GM12864 (cell line): ENCODE results near the gene LRRC63.

Experiments
- DNase-seq: peaks from one replicate; pipeline ENCODE4 v3.0.0-alpha.2; 2011; ENCODE audit warnings: low read depth
- H3K4me3 ChIP-seq: 2 replicates; pipeline ENCODE4 v1.5.1; 2011; ENCODE audit warnings: mild to moderate bottlenecking, low read depth, low read length, control low read depth
- TF ChIP-seq, protein P1 (sequence below): IDR thresholded peaks from 2 replicates; pipeline ENCODE4 v1.5.1; 2011; ENCODE audit warnings: low read depth, mild to moderate bottlenecking, moderate library complexity, low read length, control low read depth, inconsistent platforms; ENCODE audit errors: missing control alignments

The LRRC63 gene

DNA sequence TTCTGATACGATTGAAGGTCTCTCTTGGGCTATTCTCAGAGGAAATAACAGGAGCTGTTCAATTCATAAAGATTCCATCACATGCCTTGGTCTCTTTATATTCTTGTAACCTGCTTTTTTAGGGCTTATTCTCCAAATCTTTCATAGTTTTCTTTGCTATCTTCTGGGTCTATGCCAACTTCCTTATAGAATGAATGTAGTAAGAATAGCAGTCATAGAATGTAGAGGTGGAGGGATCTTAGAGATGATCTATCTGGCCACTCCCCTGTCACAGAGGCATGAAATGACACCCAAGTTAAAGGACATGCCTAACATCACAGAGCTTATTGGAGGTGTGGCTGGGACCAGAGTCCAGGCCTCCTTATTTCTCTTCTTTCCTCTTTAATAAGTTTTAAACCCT lies 42.9 kb upstream of the LRRC63 start:
- H3K4me3 ChIP-seq, result peak overlapping the region; percentile 53; the same call in 1 of the 2 replicates
- DNase-seq, result no peak
- TF ChIP-seq, protein P1, sequence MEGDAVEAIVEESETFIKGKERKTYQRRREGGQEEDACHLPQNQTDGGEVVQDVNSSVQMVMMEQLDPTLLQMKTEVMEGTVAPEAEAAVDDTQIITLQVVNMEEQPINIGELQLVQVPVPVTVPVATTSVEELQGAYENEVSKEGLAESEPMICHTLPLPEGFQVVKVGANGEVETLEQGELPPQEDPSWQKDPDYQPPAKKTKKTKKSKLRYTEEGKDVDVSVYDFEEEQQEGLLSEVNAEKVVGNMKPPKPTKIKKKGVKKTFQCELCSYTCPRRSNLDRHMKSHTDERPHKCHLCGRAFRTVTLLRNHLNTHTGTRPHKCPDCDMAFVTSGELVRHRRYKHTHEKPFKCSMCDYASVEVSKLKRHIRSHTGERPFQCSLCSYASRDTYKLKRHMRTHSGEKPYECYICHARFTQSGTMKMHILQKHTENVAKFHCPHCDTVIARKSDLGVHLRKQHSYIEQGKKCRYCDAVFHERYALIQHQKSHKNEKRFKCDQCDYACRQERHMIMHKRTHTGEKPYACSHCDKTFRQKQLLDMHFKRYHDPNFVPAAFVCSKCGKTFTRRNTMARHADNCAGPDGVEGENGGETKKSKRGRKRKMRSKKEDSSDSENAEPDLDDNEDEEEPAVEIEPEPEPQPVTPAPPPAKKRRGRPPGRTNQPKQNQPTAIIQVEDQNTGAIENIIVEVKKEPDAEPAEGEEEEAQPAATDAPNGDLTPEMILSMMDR, result no peak

DNA sequence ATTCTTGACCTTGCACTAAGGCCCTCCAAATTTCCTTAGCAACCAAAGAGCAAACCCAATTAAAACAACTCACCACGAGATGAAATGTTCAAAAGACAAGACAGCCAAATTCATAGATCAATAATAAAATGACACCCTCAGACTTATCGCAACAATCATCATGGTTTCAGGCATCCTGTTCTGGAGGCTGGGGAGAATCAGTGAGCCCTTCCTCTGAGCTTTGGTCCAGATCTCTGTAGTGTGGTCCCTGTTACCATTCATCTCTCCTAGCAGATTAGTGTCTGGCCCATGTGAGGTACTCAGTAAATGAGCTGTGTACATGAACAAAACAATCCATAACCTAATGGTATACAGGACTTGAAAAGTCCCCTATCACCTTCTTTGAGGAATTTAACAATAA lies 42.0 kb upstream of the LRRC63 start:
- TF ChIP-seq, protein P1, result no peak
- no peak for DNase-seq
- H3K4me3 ChIP-seq, result peak overlapping the region; percentile 8; the same call in 1 of the 2 replicates

DNA sequence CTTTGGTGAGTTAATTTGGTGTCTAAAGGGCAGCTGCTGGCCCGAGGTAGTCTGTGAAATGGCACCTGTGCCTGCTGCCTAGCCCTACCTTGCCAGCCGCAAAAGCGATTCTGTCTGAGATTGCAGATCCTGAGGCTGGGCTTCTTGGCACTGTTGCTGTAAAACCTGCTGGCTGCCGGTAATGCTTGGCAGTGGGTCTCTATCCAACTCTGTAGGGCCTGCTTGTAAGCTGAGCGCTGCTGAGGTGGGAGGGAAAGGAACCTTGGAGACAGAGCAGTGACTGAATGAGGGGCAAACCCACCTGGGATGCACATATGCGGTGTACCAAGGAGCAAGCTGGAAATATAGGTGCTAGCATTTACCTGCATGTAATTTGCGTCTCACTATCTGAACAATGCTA lies 41.5 kb upstream of the LRRC63 start:
- H3K4me3 ChIP-seq, result peak overlapping the region; percentile 15; the same call in 1 of the 2 replicates
- TF ChIP-seq, protein P1, result no peak
- no peak for DNase-seq

DNA sequence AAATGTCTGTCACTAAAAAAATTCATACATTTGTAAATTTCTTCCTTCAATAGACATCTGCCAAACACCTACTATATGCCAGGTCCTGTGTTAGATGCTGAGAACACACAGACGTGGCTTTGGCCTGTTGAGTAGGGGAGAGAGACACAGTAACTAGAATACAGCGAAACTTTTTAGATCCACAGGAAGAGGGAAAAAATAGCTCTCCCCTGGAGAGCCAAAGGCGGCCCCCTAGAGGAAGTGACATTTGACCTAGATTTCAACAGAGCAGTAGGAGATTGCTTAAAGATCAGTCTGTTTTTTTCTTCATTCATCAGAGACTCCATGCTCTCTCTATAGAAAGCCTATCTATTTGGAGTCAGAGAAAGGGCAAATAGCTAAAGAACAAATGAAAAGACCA lies 41.0 kb upstream of the LRRC63 start:
- no peak for DNase-seq
- peak overlapping the region; percentile 26; the same call in 1 of the 2 replicates for H3K4me3 ChIP-seq
- TF ChIP-seq, protein P1, result no peak

DNA sequence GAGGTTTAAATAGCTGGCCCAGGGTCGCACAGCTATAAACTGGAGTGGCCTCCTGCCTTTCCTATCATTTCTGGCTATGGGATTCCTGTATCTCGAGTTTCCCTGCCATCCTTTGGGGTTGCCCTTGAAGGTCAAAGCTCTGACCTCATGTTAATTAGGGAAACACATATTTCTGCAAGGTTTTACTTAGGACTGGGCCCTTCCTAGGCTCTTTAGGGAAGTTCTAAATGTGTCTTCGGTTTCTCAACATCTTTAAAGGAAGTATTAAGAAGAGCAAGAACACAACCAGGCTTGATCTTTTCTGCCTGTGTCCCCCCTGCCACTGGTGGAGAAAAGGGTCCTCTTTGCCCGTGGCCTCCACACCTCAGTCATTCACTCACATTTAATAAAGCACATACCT lies 40.5 kb upstream of the LRRC63 start:
- DNase-seq, result no peak
- H3K4me3 ChIP-seq, result peak overlapping the region; percentile 26

DNA sequence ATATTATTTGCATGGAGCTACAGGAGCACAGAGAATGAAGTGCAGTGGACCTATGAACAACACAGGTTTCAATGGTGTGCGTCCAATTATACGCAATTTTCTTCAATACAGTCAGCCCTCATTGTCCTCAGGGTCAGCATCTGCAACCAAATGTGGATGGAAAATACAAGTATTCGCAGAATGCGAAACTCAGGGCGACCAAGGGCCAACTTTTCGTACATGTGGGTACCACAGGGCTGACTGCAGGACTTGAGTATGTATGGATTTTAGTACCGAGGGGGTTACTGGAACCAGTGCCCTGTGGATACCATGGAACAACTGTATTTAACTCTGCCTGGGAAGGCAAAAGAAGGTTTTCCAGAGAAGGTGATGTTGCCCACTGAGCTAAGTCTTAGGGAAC lies 40.0 kb upstream of the LRRC63 start:
- DNase-seq, result no peak
- TF ChIP-seq, protein P1, result no peak
- peak overlapping the region; percentile 26; the same call in 1 of the 2 replicates for H3K4me3 ChIP-seq

More for the DNA sequence above, 40.5 kb upstream of the LRRC63 start:
- TF ChIP-seq, protein P1, result no peak

DNA sequence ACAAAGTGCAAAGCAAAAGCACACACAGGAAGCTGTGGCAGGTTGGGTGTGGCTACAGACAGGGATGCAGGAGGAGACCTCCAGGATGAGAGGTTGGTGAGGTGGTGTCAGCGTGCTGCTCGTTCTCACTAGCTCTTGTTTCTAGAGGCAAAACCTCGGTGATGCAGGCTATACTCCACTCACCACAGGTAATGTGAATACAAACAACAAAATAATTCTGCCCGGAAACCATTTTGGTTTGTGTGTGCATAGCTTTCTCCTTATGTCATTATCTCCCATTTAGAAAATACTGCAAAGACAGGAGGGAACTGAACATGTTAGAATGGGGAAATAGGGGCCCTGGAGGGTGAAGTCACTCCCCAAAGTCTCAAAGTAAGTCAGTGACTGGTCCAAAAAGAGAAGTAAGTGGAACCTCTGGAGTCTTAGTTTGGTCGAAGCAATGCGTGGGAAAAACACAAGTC lies 39.2 kb upstream of the LRRC63 start:
- peak; percentile 64 for DNase-seq
- TF ChIP-seq, protein P1, result no peak
- peak overlapping the region; percentile 26; the same call in 1 of the 2 replicates for H3K4me3 ChIP-seq
